Measurements from ENCODE around the gene BIRC7. TPM values are rescaled to one million over a fixed set of nuclear protein-coding genes. Genes with fewer than 3 reads are reported as not detected.
"Not testable (repeated sequence)": the region's sequence is repeated elsewhere in the genome, so short reads cannot be mapped to it uniquely, and the experiment has no call there.

Gene BIRC7
- polyA plus RNA-seq, 3 donors, result 0.61 to 1.3 (median 0.75) TPM

GRCh38 chr20:63244468-63244867, 8.8 kb downstream of the BIRC7 start:
- DNase-seq, result no peak

- DNase-seq, result no peak
These were observed 11.0 kb downstream of the BIRC7 start for GRCh38 chr20:63246490-63247288.

- no peak for DNase-seq
These were observed 12.0 kb downstream of the BIRC7 start for GRCh38 chr20:63247671-63248228.

GRCh38 chr20:63248835-63249591, 13.3 kb downstream of the BIRC7 start:
- DNase-seq, result no peak

- DNase-seq, result no peak
These were observed 14.2 kb downstream of the BIRC7 start for GRCh38 chr20:63249891-63250290.

- DNase-seq, result not testable (repeated sequence)
These were observed 15.6 kb downstream of the BIRC7 start for GRCh38 chr20:63251350-63251749.

- DNase-seq, result no peak
These were observed 16.6 kb downstream of the BIRC7 start for GRCh38 chr20:63252284-63252711.

GRCh38 chr20:63253065-63253437, 17.3 kb downstream of the BIRC7 start:
- no peak for DNase-seq

GRCh38 chr20:63253438-63254231, 17.9 kb downstream of the BIRC7 start:
- no peak for DNase-seq

GRCh38 chr20:63254232-63254605, 18.5 kb downstream of the BIRC7 start, which contains the start of gene NKAIN4:
Gene NKAIN4, minus strand, starts transcription at chr20:63254463. Its CDS starts 13 bp downstream, at chr20:63254450.
- no peak for DNase-seq

GRCh38 chr20:63254606-63255384, 19.1 kb downstream of the BIRC7 start:
- DNase-seq, result no peak

- no peak for DNase-seq
These were observed 20.4 kb downstream of the BIRC7 start for GRCh38 chr20:63255931-63256704.

GRCh38 chr20:63256954-63257353, 21.2 kb downstream of the BIRC7 start:
- no peak for DNase-seq

GRCh38 chr20:63257629-63258028, 21.9 kb downstream of the BIRC7 start:
- no peak for DNase-seq

GRCh38 chr20:63258781-63259180, 23.1 kb downstream of the BIRC7 start:
- no peak for DNase-seq

GRCh38 chr20:63259734-63260460, 24.2 kb downstream of the BIRC7 start:
- no peak for DNase-seq

- DNase-seq, result no peak
These were observed 24.8 kb downstream of the BIRC7 start for GRCh38 chr20:63260521-63260920.

GRCh38 chr20:63261060-63261794, 25.5 kb downstream of the BIRC7 start:
- DNase-seq, result peak; percentile 82
